HG03469 (cell line): ENCODE data around the gene MEAK7.

Source experiments
- ATAC-seq: cut with Tn5 transposase; IDR thresholded peaks from one replicate; pipeline ENCODE4 v1.9.1; 2021; ENCODE audit warnings: mild to moderate bottlenecking, moderate library complexity, moderate number of reproducible peaks; ENCODE audit not compliant: unreplicated experiment

MEAK7 gene

GRCh38 chr16:84471316-84471715, 33.1 kb downstream of the MEAK7 start:
- ATAC-seq = no peak

- no peak for ATAC-seq
Observed at GRCh38 chr16:84467709-84468108, 36.8 kb downstream of the MEAK7 start.

- ATAC-seq = no peak
Observed at GRCh38 chr16:84467256-84467655, 37.2 kb downstream of the MEAK7 start.

GRCh38 chr16:84466692-84467091, 37.8 kb downstream of the MEAK7 start:
- no peak for ATAC-seq

- ATAC-seq = no peak
Observed at GRCh38 chr16:84465154-84465553, 39.3 kb downstream of the MEAK7 start.

- no peak for ATAC-seq
Observed at GRCh38 chr16:84464116-84464515, 40.3 kb downstream of the MEAK7 start.

GRCh38 chr16:84463221-84463620, 41.2 kb downstream of the MEAK7 start:
- no peak for ATAC-seq

- ATAC-seq = no peak
Observed at GRCh38 chr16:84462296-84463210, 41.9 kb downstream of the MEAK7 start.

- no peak for ATAC-seq
Observed at GRCh38 chr16:84461413-84462295, 42.8 kb downstream of the MEAK7 start.

- no peak for ATAC-seq
Observed at GRCh38 chr16:84461029-84461412, 43.4 kb downstream of the MEAK7 start.

- no peak for ATAC-seq
Observed at GRCh38 chr16:84460406-84461028, 43.9 kb downstream of the MEAK7 start.

- ATAC-seq = no peak
Observed at GRCh38 chr16:84459941-84460405, 44.5 kb downstream of the MEAK7 start.

GRCh38 chr16:84459533-84459894, 44.9 kb downstream of the MEAK7 start:
- ATAC-seq = no peak

GRCh38 chr16:84458606-84459532, 45.6 kb downstream of the MEAK7 start:
- ATAC-seq = no peak

GRCh38 chr16:84455031-84455430, 49.4 kb downstream of the MEAK7 start:
- no peak for ATAC-seq
